Breast epithelium (tissue), 4 donors: ENCODE measurements around the gene BSN. TPM values are rescaled to one million over a fixed set of nuclear protein-coding genes. Genes with fewer than 3 reads are reported as not detected.

Source experiments
- DNase-seq, 2 donors: peaks; one replicate each; pipeline ENCODE4 v3.0.0-alpha.2; 2019; ENCODE audit warnings: low spot score in 2 of 2
- H3K27ac ChIP-seq, 2 donors: fragments of 200-600 bp; sonication (generic) in 1 of 2; one replicate each; pipeline ENCODE4 v1.5.1; 2016 to 2019; ENCODE audit warnings: mild to moderate bottlenecking in 1 of 2
- H3K27me3 ChIP-seq, 2 donors: fragments of 200-600 bp; sonication (generic) in 1 of 2; one replicate each; pipeline versions ENCODE4 v1.5.1 to v1.6.0; 2017 to 2019; ENCODE audit warnings: control low read depth in 1 of 2, mild to moderate bottlenecking in 1 of 2
- H3K36me3 ChIP-seq: fragments of 200-600 bp; one replicate; pipeline ENCODE4 v1.5.1; 2019
- H3K4me1 ChIP-seq, 2 donors: fragments of 200-600 bp; sonication (generic); one replicate each; pipeline ENCODE4 v1.5.1; 2016 to 2019; ENCODE audit warnings: control low read depth in 1 of 2
- H3K4me3 ChIP-seq, 3 donors: fragments of 200-600 bp; sonication (generic); 1 replicate in 2 of 3; 2 replicates in 1 of 3; pipeline ENCODE4 v1.5.1; 2016 to 2019; ENCODE audit warnings: mild to moderate bottlenecking in 3 of 3, moderate library complexity in 2 of 3
- H3K9me3 ChIP-seq, 2 donors: fragments of 200-600 bp; sonication (generic) in 1 of 2; one replicate each; pipeline ENCODE4 v1.5.1; 2016 to 2019; ENCODE audit warnings: control low read depth in 1 of 2
- POLR2A ChIP-seq: fragments of 450-650 bp; IDR thresholded peaks from one replicate; pipeline ENCODE4 v1.6.1; 2016; ENCODE audit warnings: antibody characterized with exemption, mild to moderate bottlenecking, moderate library complexity
- POLR2AphosphoS5 ChIP-seq, 3 donors: sonication (generic); formaldehyde crosslinking; IDR thresholded peaks; one replicate each; pipeline ENCODE4 v1.6.1; 2017; ENCODE audit warnings: antibody characterized with exemption in 3 of 3
- intact Hi-C: fragments of 100-400 bp; cut with DNase I; formaldehyde crosslinking; loops from one replicate; pipeline ENCODE4 v1.15.1; 2023; ENCODE audit warnings: low total_unique reads
- total RNA-seq, 3 donors: library from RNA; depleted of rRNA; stranded (reverse); fragments of >200 nt; gene quantifications; one replicate each; pipeline ENCODE4 v1.1.0, GENCODE V29; 2016
- TF ChIP-seq, protein P1 (sequence below), 3 donors: fragments of 450-650 bp; IDR thresholded peaks; one replicate each; pipeline ENCODE4 v1.5.1; 2016 to 2017; ENCODE audit warnings: antibody characterized with exemption in 3 of 3, mild to moderate bottlenecking in 3 of 3, moderate library complexity in 3 of 3

The BSN gene
- total RNA-seq, 3 donors from 2014 or later: 0.15 to 0.48 (median 0.33) TPM

- intact Hi-C loops: no loop called here
- no peak overlapping the region for H3K4me3 ChIP-seq
- no peak for DNase-seq
- H3K4me1 ChIP-seq: peaks cover 0 to 6% of the 10 kb centered on the region in 2 donors
- H3K36me3 ChIP-seq: no peaks in the 10 kb centered on the region
- no peak overlapping the region for H3K27ac ChIP-seq
- no peaks in the 10 kb centered on the region for H3K27me3 ChIP-seq
- TF ChIP-seq POLR2A (no peak), POLR2AphosphoS5 (IDR thresholded peaks at IDR 0.05) (no peak)
- TF ChIP-seq, protein P1, sequence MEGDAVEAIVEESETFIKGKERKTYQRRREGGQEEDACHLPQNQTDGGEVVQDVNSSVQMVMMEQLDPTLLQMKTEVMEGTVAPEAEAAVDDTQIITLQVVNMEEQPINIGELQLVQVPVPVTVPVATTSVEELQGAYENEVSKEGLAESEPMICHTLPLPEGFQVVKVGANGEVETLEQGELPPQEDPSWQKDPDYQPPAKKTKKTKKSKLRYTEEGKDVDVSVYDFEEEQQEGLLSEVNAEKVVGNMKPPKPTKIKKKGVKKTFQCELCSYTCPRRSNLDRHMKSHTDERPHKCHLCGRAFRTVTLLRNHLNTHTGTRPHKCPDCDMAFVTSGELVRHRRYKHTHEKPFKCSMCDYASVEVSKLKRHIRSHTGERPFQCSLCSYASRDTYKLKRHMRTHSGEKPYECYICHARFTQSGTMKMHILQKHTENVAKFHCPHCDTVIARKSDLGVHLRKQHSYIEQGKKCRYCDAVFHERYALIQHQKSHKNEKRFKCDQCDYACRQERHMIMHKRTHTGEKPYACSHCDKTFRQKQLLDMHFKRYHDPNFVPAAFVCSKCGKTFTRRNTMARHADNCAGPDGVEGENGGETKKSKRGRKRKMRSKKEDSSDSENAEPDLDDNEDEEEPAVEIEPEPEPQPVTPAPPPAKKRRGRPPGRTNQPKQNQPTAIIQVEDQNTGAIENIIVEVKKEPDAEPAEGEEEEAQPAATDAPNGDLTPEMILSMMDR (IDR thresholded peaks at IDR 0.05): no peak
- no peaks in the 10 kb centered on the region for H3K9me3 ChIP-seq
Measured at GRCh38 chr3:49716691-49717210, 162.5 kb downstream of the BSN start.

DNA sequence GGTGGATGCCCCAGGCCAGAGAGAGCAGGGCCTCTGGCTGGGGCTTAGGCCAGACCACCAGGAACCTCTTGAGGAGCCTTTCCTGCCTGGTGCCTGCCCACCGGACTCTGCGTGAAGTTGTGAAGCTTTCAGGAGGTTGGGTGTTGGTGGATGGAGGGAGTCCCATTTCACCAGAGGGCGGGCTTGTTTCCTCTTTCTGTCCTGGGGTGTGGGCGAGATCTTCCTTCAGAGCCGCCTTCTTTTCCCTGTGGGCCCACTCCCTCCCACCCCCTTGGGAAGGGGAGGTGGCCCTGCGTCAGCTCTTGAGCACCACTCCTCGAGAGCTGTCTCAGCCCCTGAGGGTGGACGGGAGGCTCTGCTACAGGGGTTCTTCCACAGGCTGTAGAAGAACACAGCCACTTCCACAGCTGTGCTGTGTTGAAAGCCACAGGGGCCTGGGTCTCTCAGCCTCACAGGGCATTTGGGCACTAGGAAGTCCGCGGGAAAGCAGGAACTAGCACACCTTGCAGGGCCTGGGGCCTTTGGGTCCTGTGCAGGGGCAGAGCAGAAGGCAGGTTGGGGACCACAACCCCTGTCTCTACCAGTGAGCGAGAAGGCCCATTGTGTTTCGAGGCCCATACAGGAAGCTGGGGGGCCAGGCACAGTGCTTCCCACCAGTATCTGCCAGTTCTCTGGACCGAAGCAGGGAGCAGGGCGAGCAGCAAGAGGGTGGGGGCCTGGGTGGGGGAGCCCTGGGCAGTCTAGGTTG is 163.1 kb downstream of the BSN start:
- no peak for TF ChIP-seq POLR2A
- TF ChIP-seq, protein P1 (IDR thresholded peaks at IDR 0.05): no peak
- no peak for TF ChIP-seq POLR2AphosphoS5 (IDR thresholded peaks at IDR 0.05)
- intact Hi-C loops: no loop called here
- peak in 1 of 2 donors; percentile 50 for DNase-seq
- no peak overlapping the region for H3K27ac ChIP-seq
- peaks cover 2 to 6% of the 10 kb centered on the region in 2 donors for H3K4me1 ChIP-seq
- H3K4me3 ChIP-seq: no peak overlapping the region
- H3K27me3 ChIP-seq: no peaks in the 10 kb centered on the region
- H3K9me3 ChIP-seq: no peaks in the 10 kb centered on the region
- no peaks in the 10 kb centered on the region for H3K36me3 ChIP-seq

- Histone ChIP-seq H3K36me3 (no peaks in the 10 kb centered on the region), H3K9me3 (no peaks in the 10 kb centered on the region), H3K27me3 (no peaks in the 10 kb centered on the region), H3K4me1 (peaks cover 10 to 11% of the 10 kb centered on the region in 2 donors), H3K4me3 (peak overlapping the region in 2 of 3 donors; percentile 57 to 70), H3K27ac (no peak overlapping the region)
- DNase-seq: peak in 1 of 2 donors; percentile 41
- TF ChIP-seq, protein P1 (IDR thresholded peaks at IDR 0.05): no peak
- no peak for TF ChIP-seq POLR2A
- TF ChIP-seq POLR2AphosphoS5 (IDR thresholded peaks at IDR 0.05): no peak
- intact Hi-C loops: no loop called here
Measured at GRCh38 chr3:49717959-49718857, 163.9 kb downstream of the BSN start.

DNA sequence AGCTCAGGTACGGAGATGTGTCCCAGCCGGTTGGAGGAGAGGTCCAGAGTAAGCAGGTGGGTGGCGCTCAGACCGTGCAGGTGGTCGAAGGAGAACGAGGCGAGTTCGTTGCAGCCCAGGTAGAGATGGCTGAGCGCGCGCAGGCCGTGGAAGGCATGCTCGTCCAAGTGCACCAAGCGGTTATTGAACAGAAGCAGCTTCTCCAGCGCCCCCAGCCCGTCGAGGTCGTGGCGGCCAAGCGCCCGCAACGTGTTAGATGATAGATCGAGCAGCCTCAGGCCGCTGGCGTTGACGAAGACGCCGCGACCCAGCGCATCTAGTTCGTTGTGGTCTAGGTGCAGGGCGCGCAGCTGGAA is 164.6 kb downstream of the BSN start:
- TF ChIP-seq POLR2AphosphoS5 (IDR thresholded peaks at IDR 0.05) (no peak), POLR2A (no peak)
- TF ChIP-seq, protein P1 (IDR thresholded peaks at IDR 0.05): no peak
- H3K36me3 ChIP-seq: no peaks in the 10 kb centered on the region
- DNase-seq: peak in 1 of 2 donors; percentile 53
- no peaks in the 10 kb centered on the region for H3K9me3 ChIP-seq
- intact Hi-C loops: no loop called here
- H3K27ac ChIP-seq: no peak overlapping the region
- no peaks in the 10 kb centered on the region for H3K27me3 ChIP-seq
- H3K4me1 ChIP-seq: peaks cover 10 to 11% of the 10 kb centered on the region in 2 donors
- peak overlapping the region; percentile 53 to 70 (median 57) for H3K4me3 ChIP-seq
